ENCODE results near the gene MARS1.

DNA sequence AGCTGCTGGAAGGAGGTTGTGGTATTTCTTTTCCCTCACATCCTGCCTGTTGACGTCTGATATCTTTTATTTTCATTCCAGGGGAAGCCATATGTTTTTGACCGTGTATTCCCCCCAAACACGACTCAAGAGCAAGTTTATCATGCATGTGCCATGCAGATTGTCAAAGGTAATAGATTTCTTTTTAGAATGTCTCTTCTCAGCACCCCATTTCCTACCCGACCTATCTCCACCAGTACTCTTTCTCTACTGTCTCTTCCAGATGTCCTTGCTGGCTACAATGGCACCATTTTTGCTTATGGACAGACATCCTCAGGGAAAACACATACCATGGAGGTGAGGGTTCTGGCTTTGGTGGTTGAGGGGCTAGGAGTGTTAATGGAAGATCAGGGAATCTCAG lies 75.5 kb downstream of the MARS1 start:
- TF ChIP-seq, protein P1, sequence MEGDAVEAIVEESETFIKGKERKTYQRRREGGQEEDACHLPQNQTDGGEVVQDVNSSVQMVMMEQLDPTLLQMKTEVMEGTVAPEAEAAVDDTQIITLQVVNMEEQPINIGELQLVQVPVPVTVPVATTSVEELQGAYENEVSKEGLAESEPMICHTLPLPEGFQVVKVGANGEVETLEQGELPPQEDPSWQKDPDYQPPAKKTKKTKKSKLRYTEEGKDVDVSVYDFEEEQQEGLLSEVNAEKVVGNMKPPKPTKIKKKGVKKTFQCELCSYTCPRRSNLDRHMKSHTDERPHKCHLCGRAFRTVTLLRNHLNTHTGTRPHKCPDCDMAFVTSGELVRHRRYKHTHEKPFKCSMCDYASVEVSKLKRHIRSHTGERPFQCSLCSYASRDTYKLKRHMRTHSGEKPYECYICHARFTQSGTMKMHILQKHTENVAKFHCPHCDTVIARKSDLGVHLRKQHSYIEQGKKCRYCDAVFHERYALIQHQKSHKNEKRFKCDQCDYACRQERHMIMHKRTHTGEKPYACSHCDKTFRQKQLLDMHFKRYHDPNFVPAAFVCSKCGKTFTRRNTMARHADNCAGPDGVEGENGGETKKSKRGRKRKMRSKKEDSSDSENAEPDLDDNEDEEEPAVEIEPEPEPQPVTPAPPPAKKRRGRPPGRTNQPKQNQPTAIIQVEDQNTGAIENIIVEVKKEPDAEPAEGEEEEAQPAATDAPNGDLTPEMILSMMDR (IDR thresholded peaks at IDR 0.05; ENCODE audit: low read depth, low read length), result no peak
- TF ChIP-seq EZH2phosphoT487 (IDR thresholded peaks at IDR 0.05; ENCODE audit: low read depth), result no peak

Measured in OCI-LY3 (cell line).